ENCODE measurements around the gene BRINP3.

DNA sequence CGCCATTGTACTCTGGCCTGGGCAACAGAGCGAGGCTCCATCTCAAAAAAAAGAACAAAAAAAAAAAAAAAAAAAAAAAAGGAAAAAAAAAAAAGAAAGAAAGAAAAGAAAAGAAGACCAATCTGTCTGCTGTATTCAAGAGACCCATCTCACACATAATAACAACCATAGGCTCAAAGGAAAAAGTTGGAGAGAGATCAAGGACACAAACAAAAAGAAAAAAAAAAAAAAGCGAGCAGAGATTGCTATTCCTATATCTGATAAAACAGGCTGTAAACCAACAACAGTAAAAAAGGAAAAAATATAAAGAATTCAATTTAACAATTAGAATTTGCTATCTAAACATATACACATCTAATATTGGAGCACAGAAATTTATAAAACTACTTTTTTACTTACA lies 150.4 kb downstream of the BRINP3 start:
- TF ChIP-seq, protein P1, sequence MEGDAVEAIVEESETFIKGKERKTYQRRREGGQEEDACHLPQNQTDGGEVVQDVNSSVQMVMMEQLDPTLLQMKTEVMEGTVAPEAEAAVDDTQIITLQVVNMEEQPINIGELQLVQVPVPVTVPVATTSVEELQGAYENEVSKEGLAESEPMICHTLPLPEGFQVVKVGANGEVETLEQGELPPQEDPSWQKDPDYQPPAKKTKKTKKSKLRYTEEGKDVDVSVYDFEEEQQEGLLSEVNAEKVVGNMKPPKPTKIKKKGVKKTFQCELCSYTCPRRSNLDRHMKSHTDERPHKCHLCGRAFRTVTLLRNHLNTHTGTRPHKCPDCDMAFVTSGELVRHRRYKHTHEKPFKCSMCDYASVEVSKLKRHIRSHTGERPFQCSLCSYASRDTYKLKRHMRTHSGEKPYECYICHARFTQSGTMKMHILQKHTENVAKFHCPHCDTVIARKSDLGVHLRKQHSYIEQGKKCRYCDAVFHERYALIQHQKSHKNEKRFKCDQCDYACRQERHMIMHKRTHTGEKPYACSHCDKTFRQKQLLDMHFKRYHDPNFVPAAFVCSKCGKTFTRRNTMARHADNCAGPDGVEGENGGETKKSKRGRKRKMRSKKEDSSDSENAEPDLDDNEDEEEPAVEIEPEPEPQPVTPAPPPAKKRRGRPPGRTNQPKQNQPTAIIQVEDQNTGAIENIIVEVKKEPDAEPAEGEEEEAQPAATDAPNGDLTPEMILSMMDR (IDR thresholded peaks at IDR 0.05; ENCODE audit: extremely low read depth in 1 of 2, insufficient read depth in 1 of 2, low read depth in 1 of 2, low read length in 2 of 2) = no peak
- TF ChIP-seq POLR2AphosphoS5 (IDR thresholded peaks at IDR 0.05; ENCODE audit: insufficient read depth, low read depth, low read length) = no peak
- no peak for TF ChIP-seq POLR2A (IDR thresholded peaks at IDR 0.05; ENCODE audit: low read depth, low read length)
- TF ChIP-seq EZH2 (IDR thresholded peaks at IDR 0.05; ENCODE audit: borderline replicate concordance, low read depth, low read length, severe bottlenecking) = no peak
- TF ChIP-seq MYC (IDR thresholded peaks at IDR 0.05; ENCODE audit: low read depth, low read length) = no peak
- TF ChIP-seq JUN (IDR thresholded peaks at IDR 0.05; ENCODE audit: borderline replicate concordance, insufficient read depth, insufficient read length, low read depth) = no peak
- no peak for TF ChIP-seq FOS (IDR thresholded peaks at IDR 0.05; ENCODE audit: borderline replicate concordance, insufficient read depth, low read length)
- TF ChIP-seq, protein P2, sequence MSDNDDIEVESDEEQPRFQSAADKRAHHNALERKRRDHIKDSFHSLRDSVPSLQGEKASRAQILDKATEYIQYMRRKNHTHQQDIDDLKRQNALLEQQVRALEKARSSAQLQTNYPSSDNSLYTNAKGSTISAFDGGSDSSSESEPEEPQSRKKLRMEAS (IDR thresholded peaks at IDR 0.05; ENCODE audit: insufficient read depth, insufficient read length) = no peak

Data from endothelial cell of umbilical vein (primary cell).